ENCODE measurements around the gene KCNQ1OT1. TPM values are rescaled to one million over a fixed set of nuclear protein-coding genes. Genes with fewer than 3 reads are reported as not detected.

KCNQ1OT1 gene
- total and polyA plus RNA-seq, 9 of the 15 experiments (the other 6 are each of a cell fraction or from before 2014, with no cell fraction given): 0.04 to 2.3 (median 0.74) TPM

GRCh38 chr11:2739531-2740274 is 39.9 kb upstream of the KCNQ1OT1 start:
- Histone ChIP-seq H4K20me1 (replicated peaks; ENCODE audit: control insufficient read depth, insufficient read depth, low read length) (no peaks in the 10 kb centered on the region), H3K27ac (ENCODE audit: extremely low read depth, low read depth, low read length) (peak overlapping the region; percentile 23; the same call in 2 of the 3 replicates), H3K79me2 (ENCODE audit: control insufficient read depth, insufficient read depth, low read length) (no peaks in the 10 kb centered on the region), H3K4me2 (ENCODE audit: insufficient read depth, low read length) (peak overlapping the region; percentile 10; the same call in 1 of the 2 replicates), H2AFZ (ENCODE audit: low read depth, low read length) (peak overlapping the region; percentile 67), H3K4me1 (replicated peaks in 1 of 2; ENCODE audit: control insufficient read depth in 2 of 2, insufficient read depth in 2 of 2, low read length in 2 of 2) (peaks cover 43 to 70% of the 10 kb centered on the region in 2 experiments), H3K9ac (ENCODE audit: insufficient read depth in 1 of 2, low read depth in 2 of 2, low read length in 2 of 2) (peak overlapping the region; percentile 23 to 86; a peak in 3 of 4 replicates), H3K9me1 (ENCODE audit: control insufficient read depth, insufficient read depth, low read length) (no peaks in the 10 kb centered on the region), H3K9me3 (replicated peaks; ENCODE audit: control insufficient read depth, insufficient read depth, low read depth, low read length) (no peaks in the 10 kb centered on the region), H3K4me3 (no peak overlapping the region), H3K27me3 (ENCODE audit: control insufficient read depth in 2 of 2, insufficient read depth in 2 of 2, low read length in 2 of 2) (no peaks in the 10 kb centered on the region), H3K36me3 (ENCODE audit: control insufficient read depth, insufficient read depth, low read length) (no peaks in the 10 kb centered on the region)
- CTCF ChIA-PET (ENCODE audit: low intra/inter-chr PET ratio): no interaction called here
- POLR2A ChIA-PET: interaction anchor here (0.6 kb wide), 2 partner anchors 15 to 189 kb away, joined by 3 read pairs; no protein-coding TSS in a partner anchor
- DNase-seq (ENCODE audit: extremely low read depth in 1 of 4, low spot score in 3 of 4) (peak in 2 of 4 experiments; percentile 40 to 42), FAIRE-seq (no peak), ATAC-seq (peak; percentile 6; the same call in 2 of the 3 replicates)
- WGBS (ENCODE audit: insufficient coverage, low coverage, missing lambda C conversion rate): 75% methylated on average over 17 of the region's 18 CpGs
- in situ Hi-C loops (cut with MboI) (no loop called here), intact Hi-C loops (cut with micrococcal nuclease) (no loop called here)
- no TSS peak for BruUV-seq (replicated peaks)
- TF ChIP-seq ZFX (CRISPR knock-in tag; IDR thresholded peaks at IDR 0.05): 0 out of 2 replicates have a peak, but pooled peaks have one; percentile 29
- no peak for TF ChIP-seq ZNF445 (CRISPR knock-in tag; IDR thresholded peaks at IDR 0.05; ENCODE audit: low read depth)
- peak in 1 of 2 experiments; percentile 25 for TF ChIP-seq E2F6 (IDR thresholded peaks at IDR 0.05; ENCODE audit: borderline replicate concordance in 1 of 2, extremely low read depth in 1 of 2, insufficient read depth in 1 of 2, insufficient read length in 1 of 2, low read depth in 1 of 2, low read length in 1 of 2, poor library complexity in 1 of 2, severe bottlenecking in 1 of 2)
- TF ChIP-seq TFAP4 (CRISPR knock-in tag; IDR thresholded peaks at IDR 0.05; ENCODE audit: borderline replicate concordance): peak; percentile 16; the same call in 1 of the 2 replicates
